Activated CD4-positive, alpha-beta T cell treated with anti-CD3 and anti-CD28 coated beads, Interleukin-2, amount 10 ng/mL, durations not matched to agents 24 days and 14 days (primary cell): ENCODE data around the gene GAGE13. TPM values are rescaled to one million over a fixed set of nuclear protein-coding genes. Genes with fewer than 3 reads are reported as not detected.
"Not testable (repeated sequence)": the region's sequence is repeated elsewhere in the genome, so short reads cannot be mapped to it uniquely, and the experiment has no call there.

Experiments used
- DNase-seq: peaks from one replicate; pipeline ENCODE4 v3.0.0; 2022
- H3K27ac Mint-ChIP-seq: one replicate; pipeline ENCODE4 v1.8.0; 2022; ENCODE audit warnings: mild to moderate bottlenecking, mixed read lengths
- H3K27me3 Mint-ChIP-seq: one replicate; pipeline ENCODE4 v1.8.0; 2022; ENCODE audit warnings: mixed read lengths
- H3K36me3 Mint-ChIP-seq: one replicate; pipeline ENCODE4 v1.8.0; 2022; ENCODE audit warnings: low read depth, mild to moderate bottlenecking, mixed read lengths
- H3K4me1 Mint-ChIP-seq: one replicate; pipeline ENCODE4 v1.8.0; 2021; ENCODE audit warnings: mixed read lengths
- H3K4me3 Mint-ChIP-seq: one replicate; pipeline ENCODE4 v1.8.0; 2022; ENCODE audit warnings: mild to moderate bottlenecking, moderate library complexity, mixed read lengths
- H3K9me3 Mint-ChIP-seq: one replicate; pipeline ENCODE4 v1.8.0; 2021; ENCODE audit warnings: mixed read lengths
- intact Hi-C: fragments of 100-400 bp; cut with micrococcal nuclease; formaldehyde crosslinking; loops from one replicate; pipeline ENCODE4 v1.15.1; 2023
- total RNA-seq: library from RNA; stranded (reverse); gene quantifications from 2 replicates; pipeline ENCODE4 v1.2.3, GENCODE V29; 2022

The GAGE13 gene
- total RNA-seq, 1 donor from 2014 or later, result not detected

- H3K27ac Mint-ChIP-seq, result peak overlapping the region; percentile 74
- H3K9me3 Mint-ChIP-seq, result no peaks in the 10 kb centered on the region
- intact Hi-C loops, result loop anchor here (5.0 kb wide), 1 partner anchor 36 kb away; no protein-coding TSS in a partner anchor
- no peaks in the 10 kb centered on the region for H3K36me3 Mint-ChIP-seq
- peaks cover 5% of the 10 kb centered on the region for H3K27me3 Mint-ChIP-seq
- DNase-seq, result peak; percentile 79
- H3K4me3 Mint-ChIP-seq, result peak overlapping the region; percentile 85
- H3K4me1 Mint-ChIP-seq, result peaks cover 16% of the 10 kb centered on the region
Observed at GRCh38 chrX:49308604-49309269, 22.6 kb upstream of the GAGE13 start.

- peak; percentile 64 for DNase-seq
- peaks cover 5% of the 10 kb centered on the region for H3K27me3 Mint-ChIP-seq
- H3K9me3 Mint-ChIP-seq, result no peaks in the 10 kb centered on the region
- peak overlapping the region; percentile 85 for H3K4me3 Mint-ChIP-seq
- H3K27ac Mint-ChIP-seq, result peak overlapping the region; percentile 74
- peaks cover 16% of the 10 kb centered on the region for H3K4me1 Mint-ChIP-seq
- intact Hi-C loops, result loop anchor here (5.0 kb wide), 1 partner anchor 37 kb away; no protein-coding TSS in a partner anchor
- H3K36me3 Mint-ChIP-seq, result no peaks in the 10 kb centered on the region
Observed at GRCh38 chrX:49309401-49309981, 21.9 kb upstream of the GAGE13 start.

- Mint-ChIP-seq H3K4me1 (peaks cover 16% of the 10 kb centered on the region), H3K4me3 (no peak overlapping the region), H3K36me3 (no peaks in the 10 kb centered on the region), H3K27ac (no peak overlapping the region), H3K9me3 (no peaks in the 10 kb centered on the region), H3K27me3 (peaks cover 5% of the 10 kb centered on the region)
- intact Hi-C loops, result no loop called here
- DNase-seq, result no peak
Observed at GRCh38 chrX:49310371-49310770, 21.0 kb upstream of the GAGE13 start.

GRCh38 chrX:49312176-49312575 is 19.2 kb upstream of the GAGE13 start:
- Mint-ChIP-seq H3K4me1 (peaks cover 16% of the 10 kb centered on the region), H3K27me3 (peaks cover 3% of the 10 kb centered on the region), H3K9me3 (no peaks in the 10 kb centered on the region), H3K27ac (no peak overlapping the region), H3K36me3 (no peaks in the 10 kb centered on the region), H3K4me3 (no peak overlapping the region)
- no peak for DNase-seq
- intact Hi-C loops, result no loop called here

GRCh38 chrX:49316085-49316484 is 15.3 kb upstream of the GAGE13 start:
- intact Hi-C loops, result no loop called here
- Mint-ChIP-seq H3K4me1 (no peaks in the 10 kb centered on the region), H3K27ac (no peak overlapping the region), H3K9me3 (no peaks in the 10 kb centered on the region), H3K36me3 (no peaks in the 10 kb centered on the region), H3K4me3 (no peak overlapping the region), H3K27me3 (no peaks in the 10 kb centered on the region)
- DNase-seq, result no peak

- intact Hi-C loops, H3K36me3 Mint-ChIP-seq, H3K27ac Mint-ChIP-seq, H3K27me3 Mint-ChIP-seq, H3K9me3 Mint-ChIP-seq, DNase-seq, H3K4me3 Mint-ChIP-seq, H3K4me1 Mint-ChIP-seq: not testable (repeated sequence)
Observed at GRCh38 chrX:49321737-49322136, 9.6 kb upstream of the GAGE13 start, which contains the start of gene GAGE12J. GAGE12J (plus strand) TSS chrX:49322037; CDS start chrX:49323194, 1,157 bp downstream.

- H3K27me3 Mint-ChIP-seq, intact Hi-C loops, H3K27ac Mint-ChIP-seq, H3K4me1 Mint-ChIP-seq, H3K4me3 Mint-ChIP-seq, H3K9me3 Mint-ChIP-seq, H3K36me3 Mint-ChIP-seq: not testable (repeated sequence)
- DNase-seq, result peak; percentile 9
Observed at GRCh38 chrX:49322266-49322665, 9.1 kb upstream of the GAGE13 start.

GRCh38 chrX:49323735-49324134 is 7.6 kb upstream of the GAGE13 start:
- H3K36me3 Mint-ChIP-seq, H3K9me3 Mint-ChIP-seq, H3K4me1 Mint-ChIP-seq, H3K27ac Mint-ChIP-seq, H3K4me3 Mint-ChIP-seq, H3K27me3 Mint-ChIP-seq, intact Hi-C loops: not testable (repeated sequence)
- DNase-seq, result peak; percentile 54

- H3K36me3 Mint-ChIP-seq, H3K27me3 Mint-ChIP-seq, H3K9me3 Mint-ChIP-seq, H3K4me3 Mint-ChIP-seq, intact Hi-C loops, H3K27ac Mint-ChIP-seq, H3K4me1 Mint-ChIP-seq: not testable (repeated sequence)
- DNase-seq, result peak; percentile 15
Observed at GRCh38 chrX:49330421-49330820, 961 bp upstream of the GAGE13 start.

- intact Hi-C loops, H3K36me3 Mint-ChIP-seq, H3K27me3 Mint-ChIP-seq, H3K27ac Mint-ChIP-seq, H3K4me1 Mint-ChIP-seq, H3K9me3 Mint-ChIP-seq, H3K4me3 Mint-ChIP-seq: not testable (repeated sequence)
- DNase-seq, result peak; percentile 65
Observed at GRCh38 chrX:49331841-49332240, 459 bp downstream of the GAGE13 start.

GRCh38 chrX:49341449-49341848 is 10.1 kb downstream of the GAGE13 start:
- intact Hi-C loops, H3K27ac Mint-ChIP-seq, H3K4me1 Mint-ChIP-seq, H3K4me3 Mint-ChIP-seq, H3K9me3 Mint-ChIP-seq, H3K36me3 Mint-ChIP-seq, H3K27me3 Mint-ChIP-seq: not testable (repeated sequence)
- peak; percentile 51 for DNase-seq

GRCh38 chrX:49344496-49345175 is 13.3 kb downstream of the GAGE13 start:
- H3K36me3 Mint-ChIP-seq, H3K4me3 Mint-ChIP-seq, H3K9me3 Mint-ChIP-seq, H3K27me3 Mint-ChIP-seq, H3K27ac Mint-ChIP-seq, H3K4me1 Mint-ChIP-seq, intact Hi-C loops: not testable (repeated sequence)
- peak; percentile 61 for DNase-seq

GRCh38 chrX:49345402-49345801 is 14.0 kb downstream of the GAGE13 start:
- intact Hi-C loops, H3K36me3 Mint-ChIP-seq, H3K4me1 Mint-ChIP-seq, H3K27me3 Mint-ChIP-seq, H3K9me3 Mint-ChIP-seq, H3K27ac Mint-ChIP-seq, H3K4me3 Mint-ChIP-seq: not testable (repeated sequence)
- peak; percentile 59 for DNase-seq

- H3K36me3 Mint-ChIP-seq, H3K27ac Mint-ChIP-seq, intact Hi-C loops, H3K9me3 Mint-ChIP-seq, H3K4me1 Mint-ChIP-seq, H3K27me3 Mint-ChIP-seq, H3K4me3 Mint-ChIP-seq: not testable (repeated sequence)
- peak; percentile 67 for DNase-seq
Observed at GRCh38 chrX:49346150-49346549, 14.8 kb downstream of the GAGE13 start.
